ENCODE results near the gene ALDH4A1.

GRCh38 chr1:18874600-18874999 lies 27.8 kb downstream of the ALDH4A1 start:
- TF ChIP-seq, protein P1, sequence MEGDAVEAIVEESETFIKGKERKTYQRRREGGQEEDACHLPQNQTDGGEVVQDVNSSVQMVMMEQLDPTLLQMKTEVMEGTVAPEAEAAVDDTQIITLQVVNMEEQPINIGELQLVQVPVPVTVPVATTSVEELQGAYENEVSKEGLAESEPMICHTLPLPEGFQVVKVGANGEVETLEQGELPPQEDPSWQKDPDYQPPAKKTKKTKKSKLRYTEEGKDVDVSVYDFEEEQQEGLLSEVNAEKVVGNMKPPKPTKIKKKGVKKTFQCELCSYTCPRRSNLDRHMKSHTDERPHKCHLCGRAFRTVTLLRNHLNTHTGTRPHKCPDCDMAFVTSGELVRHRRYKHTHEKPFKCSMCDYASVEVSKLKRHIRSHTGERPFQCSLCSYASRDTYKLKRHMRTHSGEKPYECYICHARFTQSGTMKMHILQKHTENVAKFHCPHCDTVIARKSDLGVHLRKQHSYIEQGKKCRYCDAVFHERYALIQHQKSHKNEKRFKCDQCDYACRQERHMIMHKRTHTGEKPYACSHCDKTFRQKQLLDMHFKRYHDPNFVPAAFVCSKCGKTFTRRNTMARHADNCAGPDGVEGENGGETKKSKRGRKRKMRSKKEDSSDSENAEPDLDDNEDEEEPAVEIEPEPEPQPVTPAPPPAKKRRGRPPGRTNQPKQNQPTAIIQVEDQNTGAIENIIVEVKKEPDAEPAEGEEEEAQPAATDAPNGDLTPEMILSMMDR (IDR thresholded peaks at IDR 0.05) = no peak
- no peak for TF ChIP-seq POLR2A (IDR thresholded peaks at IDR 0.05)

Measured in stomach (tissue), 4 donors.